Fibroblast of lung (primary cell): ENCODE data around the gene USP11. TPM values are rescaled to one million over a fixed set of nuclear protein-coding genes. Genes with fewer than 3 reads are reported as not detected.

Experiments
- DNase-seq, 2 donors: peaks; one replicate each; pipeline versions ENCODE4 v3.0.0 to v3.0.0-alpha.2; 2010; ENCODE audit warnings: low read depth in 2 of 2
- H2AFZ ChIP-seq: 2 replicates; pipeline ENCODE4 v1.5.1; 2012; ENCODE audit warnings: low read length, control low read depth, inconsistent platforms
- H3K27ac ChIP-seq: 2 replicates; pipeline ENCODE4 v1.5.1; 2011; ENCODE audit warnings: low read length, control low read depth; ENCODE audit not compliant: insufficient read depth
- H3K27me3 ChIP-seq: 2 replicates; pipeline ENCODE4 v1.5.1; 2011; ENCODE audit warnings: mild to moderate bottlenecking, low read length; ENCODE audit not compliant: control insufficient read depth, insufficient read depth
- H3K36me3 ChIP-seq: 2 replicates; pipeline ENCODE4 v1.5.1; 2011; ENCODE audit warnings: low read length; ENCODE audit not compliant: control insufficient read depth, insufficient read depth
- H3K4me1 ChIP-seq: 2 replicates; pipeline ENCODE4 v1.5.1; 2011; ENCODE audit warnings: low read length; ENCODE audit not compliant: control insufficient read depth, insufficient read depth; ENCODE audit errors: extremely low read depth
- H3K4me2 ChIP-seq: 2 replicates; pipeline ENCODE4 v1.5.1; 2011; ENCODE audit warnings: low read length, control low read depth; ENCODE audit not compliant: insufficient read depth; ENCODE audit errors: extremely low read depth
- H3K4me3 ChIP-seq, 4 experiments: fragments of 200-600 bp in 1 of 4; sonication (generic) in 1 of 4; replicated peaks in 1 of 4; 2 replicates each; pipeline ENCODE4 v1.5.1; 2011 to 2016; ENCODE audit warnings: low read length in 4 of 4, low read depth in 3 of 4, mild to moderate bottlenecking in 3 of 4, control low read depth in 2 of 4, inconsistent platforms in 1 of 4, mixed read lengths in 1 of 4; ENCODE audit not compliant: insufficient read depth in 1 of 4; ENCODE audit errors: control extremely low read depth in 1 of 4
- H3K79me2 ChIP-seq: 2 replicates; pipeline ENCODE4 v1.5.1; 2012; ENCODE audit warnings: mild to moderate bottlenecking, low read length, inconsistent platforms; ENCODE audit not compliant: control insufficient read depth, insufficient read depth
- H3K9ac ChIP-seq: 2 replicates; pipeline ENCODE4 v1.5.1; 2011; ENCODE audit warnings: mild to moderate bottlenecking, low read length, control low read depth; ENCODE audit not compliant: insufficient read depth
- H3K9me3 ChIP-seq: 2 replicates; pipeline ENCODE4 v1.5.1; 2012; ENCODE audit warnings: low read depth, low read length; ENCODE audit not compliant: control insufficient read depth, insufficient read depth
- H4K20me1 ChIP-seq: 2 replicates; pipeline ENCODE4 v1.5.1; 2011; ENCODE audit warnings: low read length; ENCODE audit not compliant: control insufficient read depth, insufficient read depth; ENCODE audit errors: extremely low read depth
- EZH2 ChIP-seq: IDR thresholded peaks from 2 replicates; pipeline ENCODE4 v1.5.1; 2012; ENCODE audit warnings: low read length, control low read depth, mild to moderate bottlenecking; ENCODE audit errors: missing control alignments
- polyA plus RNA-seq, 2 donors: library from polyadenylated mRNA; depleted of rRNA in 1 of 2; stranded (reverse) in 1 of 2; unstranded in 1 of 2; fragments of >200 nt; gene quantifications; 2 replicates each; pipeline ENCODE4 v1.2.1, GENCODE V29; 2011 to 2012; ENCODE audit warnings: missing spikeins in 1 of 2
- total RNA-seq: library from RNA; depleted of rRNA; stranded (reverse); fragments of >200 nt; gene quantifications from 2 replicates; pipeline ENCODE4 v1.2.1, GENCODE V29; 2014
- TF ChIP-seq, protein P1 (sequence below), 2 donors: IDR thresholded peaks in 1 of 2; conservative IDR thresholded peaks in 1 of 2; 1 replicate in 1 of 2; 2 replicates in 1 of 2; pipeline ENCODE4 v1.5.1; 2011 to 2012; ENCODE audit warnings: low read length in 2 of 2, control low read depth in 1 of 2, inconsistent platforms in 1 of 2, low read depth in 1 of 2, mild to moderate bottlenecking in 1 of 2

USP11 gene
- total and polyA plus RNA-seq, 2 donors (not counting 1 experiment from before 2014, with no cell fraction given) = 24.6 to 47.9 TPM

GRCh38 chrX:47230136-47230868 is 2.5 kb upstream of the USP11 start:
- Histone ChIP-seq H3K27me3 (no peaks in the 10 kb centered on the region), H3K79me2 (peaks cover 13% of the 10 kb centered on the region), H4K20me1 (no peaks in the 10 kb centered on the region), H2AFZ (no peak overlapping the region), H3K27ac (no peak overlapping the region), H3K9ac (no peak overlapping the region), H3K36me3 (peaks cover 11% of the 10 kb centered on the region), H3K4me2 (no peak overlapping the region), H3K9me3 (no peaks in the 10 kb centered on the region), H3K4me3 (no peak overlapping the region), H3K4me1 (no peaks in the 10 kb centered on the region)
- TF ChIP-seq, protein P1, sequence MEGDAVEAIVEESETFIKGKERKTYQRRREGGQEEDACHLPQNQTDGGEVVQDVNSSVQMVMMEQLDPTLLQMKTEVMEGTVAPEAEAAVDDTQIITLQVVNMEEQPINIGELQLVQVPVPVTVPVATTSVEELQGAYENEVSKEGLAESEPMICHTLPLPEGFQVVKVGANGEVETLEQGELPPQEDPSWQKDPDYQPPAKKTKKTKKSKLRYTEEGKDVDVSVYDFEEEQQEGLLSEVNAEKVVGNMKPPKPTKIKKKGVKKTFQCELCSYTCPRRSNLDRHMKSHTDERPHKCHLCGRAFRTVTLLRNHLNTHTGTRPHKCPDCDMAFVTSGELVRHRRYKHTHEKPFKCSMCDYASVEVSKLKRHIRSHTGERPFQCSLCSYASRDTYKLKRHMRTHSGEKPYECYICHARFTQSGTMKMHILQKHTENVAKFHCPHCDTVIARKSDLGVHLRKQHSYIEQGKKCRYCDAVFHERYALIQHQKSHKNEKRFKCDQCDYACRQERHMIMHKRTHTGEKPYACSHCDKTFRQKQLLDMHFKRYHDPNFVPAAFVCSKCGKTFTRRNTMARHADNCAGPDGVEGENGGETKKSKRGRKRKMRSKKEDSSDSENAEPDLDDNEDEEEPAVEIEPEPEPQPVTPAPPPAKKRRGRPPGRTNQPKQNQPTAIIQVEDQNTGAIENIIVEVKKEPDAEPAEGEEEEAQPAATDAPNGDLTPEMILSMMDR (conservative IDR thresholded peaks at IDR 0.05 in 1 of 2, IDR thresholded peaks at IDR 0.05 in 1 of 2; ENCODE audit: low read depth in 1 of 2, low read length in 2 of 2) = no peak
- no peak for TF ChIP-seq EZH2
- DNase-seq = no peak

GRCh38 chrX:47231167-47231566 is 1.6 kb upstream of the USP11 start:
- Histone ChIP-seq H2AFZ (no peak overlapping the region), H3K27ac (no peak overlapping the region), H3K4me1 (no peaks in the 10 kb centered on the region), H3K27me3 (no peaks in the 10 kb centered on the region), H3K4me2 (no peak overlapping the region), H3K36me3 (peaks cover 7% of the 10 kb centered on the region), H3K9ac (no peak overlapping the region), H3K79me2 (peaks cover 22% of the 10 kb centered on the region), H3K9me3 (no peaks in the 10 kb centered on the region), H4K20me1 (no peaks in the 10 kb centered on the region), H3K4me3 (no peak overlapping the region)
- no peak for TF ChIP-seq EZH2
- TF ChIP-seq, protein P1 (conservative IDR thresholded peaks at IDR 0.05 in 1 of 2, IDR thresholded peaks at IDR 0.05 in 1 of 2; ENCODE audit: low read depth in 1 of 2, low read length in 2 of 2) = no peak
- DNase-seq = no peak

- peak overlapping the region; percentile 94 for H3K27ac ChIP-seq
- no peak for DNase-seq
- no peaks in the 10 kb centered on the region for H3K27me3 ChIP-seq
- peak overlapping the region; percentile 13 for H2AFZ ChIP-seq
- H3K4me2 ChIP-seq = peak overlapping the region; percentile 74
- no peaks in the 10 kb centered on the region for H3K4me1 ChIP-seq
- H3K36me3 ChIP-seq = peaks cover 2% of the 10 kb centered on the region
- H3K9ac ChIP-seq = peak overlapping the region; percentile 79
- peak overlapping the region; percentile 46 to 72 (median 72) for H3K4me3 ChIP-seq
- TF ChIP-seq, protein P1 (conservative IDR thresholded peaks at IDR 0.05 in 1 of 2, IDR thresholded peaks at IDR 0.05 in 1 of 2; ENCODE audit: low read depth in 1 of 2, low read length in 2 of 2) = no peak
- TF ChIP-seq EZH2 = no peak
- H3K79me2 ChIP-seq = peaks cover 33% of the 10 kb centered on the region
- no peaks in the 10 kb centered on the region for H4K20me1 ChIP-seq
- H3K9me3 ChIP-seq = no peaks in the 10 kb centered on the region
Observed at GRCh38 chrX:47232197-47232802, 509 bp upstream of the USP11 start.
